ENCODE results near the gene SLC51A. TPM values are rescaled to one million over a fixed set of nuclear protein-coding genes. Genes with fewer than 3 reads are reported as not detected.

SLC51A gene
- total RNA-seq, 1 donor = not detected

DNA sequence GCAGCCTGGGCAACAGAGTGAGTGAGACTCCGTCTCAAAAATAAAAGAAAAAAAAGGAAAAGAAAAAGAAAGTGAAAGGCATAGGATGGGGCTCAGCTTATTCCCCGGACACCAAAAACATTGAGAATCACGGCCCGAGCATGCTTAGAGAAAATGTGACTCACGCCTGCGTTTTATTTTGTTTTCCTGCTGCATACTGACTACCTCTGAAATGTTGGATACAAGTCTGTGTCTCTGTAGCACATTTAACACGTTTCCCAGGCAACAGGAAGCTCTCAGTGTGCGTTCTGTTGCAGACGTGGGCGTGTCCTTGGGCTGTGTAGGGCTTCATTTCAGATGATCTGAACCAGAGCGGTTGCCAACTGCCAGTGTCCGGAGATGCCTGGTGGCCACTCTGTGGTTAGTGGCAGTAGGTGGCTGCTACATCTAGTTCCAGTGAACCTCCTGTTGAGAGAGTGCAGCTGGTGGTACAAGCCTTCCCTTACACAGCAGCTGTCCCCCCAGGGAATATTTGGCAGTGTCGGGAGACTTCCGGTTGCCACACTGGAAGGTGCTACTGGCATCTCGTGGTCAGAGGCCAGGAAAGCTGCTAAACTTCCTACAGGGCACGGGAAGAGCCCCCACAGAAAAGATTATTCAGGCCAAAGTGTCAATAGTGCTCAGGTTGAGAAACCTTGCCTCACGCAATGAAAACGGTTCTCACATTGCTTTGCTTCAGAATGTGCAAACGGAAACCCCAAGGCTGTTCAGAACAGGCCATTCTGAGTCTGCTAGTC is 3.0 kb downstream of the SLC51A start:
- no peaks in the 10 kb centered on the region for H3K79me2 ChIP-seq (ENCODE audit: insufficient read depth, low read length)
- peaks cover 2% of the 10 kb centered on the region for H3K27me3 ChIP-seq (ENCODE audit: insufficient read depth, low read length)
- peak overlapping the region; percentile 63 for H3K4me3 ChIP-seq (ENCODE audit: insufficient read depth, low read length)
- H2AFZ ChIP-seq (ENCODE audit: low read length) = peak overlapping the region; percentile 76
- H3K4me2 ChIP-seq (ENCODE audit: insufficient read depth, low read length) = peak overlapping the region; percentile 89
- H3K4me1 ChIP-seq (ENCODE audit: insufficient read depth, low read length) = peaks cover 15% of the 10 kb centered on the region
- H3K9me3 ChIP-seq (ENCODE audit: low read depth, low read length) = no peaks in the 10 kb centered on the region
- peak overlapping the region; percentile 77 for H3K27ac ChIP-seq (ENCODE audit: low read depth, low read length)
- no peaks in the 10 kb centered on the region for H4K20me1 ChIP-seq (ENCODE audit: insufficient read depth, low read length)
- TF ChIP-seq, protein P1, sequence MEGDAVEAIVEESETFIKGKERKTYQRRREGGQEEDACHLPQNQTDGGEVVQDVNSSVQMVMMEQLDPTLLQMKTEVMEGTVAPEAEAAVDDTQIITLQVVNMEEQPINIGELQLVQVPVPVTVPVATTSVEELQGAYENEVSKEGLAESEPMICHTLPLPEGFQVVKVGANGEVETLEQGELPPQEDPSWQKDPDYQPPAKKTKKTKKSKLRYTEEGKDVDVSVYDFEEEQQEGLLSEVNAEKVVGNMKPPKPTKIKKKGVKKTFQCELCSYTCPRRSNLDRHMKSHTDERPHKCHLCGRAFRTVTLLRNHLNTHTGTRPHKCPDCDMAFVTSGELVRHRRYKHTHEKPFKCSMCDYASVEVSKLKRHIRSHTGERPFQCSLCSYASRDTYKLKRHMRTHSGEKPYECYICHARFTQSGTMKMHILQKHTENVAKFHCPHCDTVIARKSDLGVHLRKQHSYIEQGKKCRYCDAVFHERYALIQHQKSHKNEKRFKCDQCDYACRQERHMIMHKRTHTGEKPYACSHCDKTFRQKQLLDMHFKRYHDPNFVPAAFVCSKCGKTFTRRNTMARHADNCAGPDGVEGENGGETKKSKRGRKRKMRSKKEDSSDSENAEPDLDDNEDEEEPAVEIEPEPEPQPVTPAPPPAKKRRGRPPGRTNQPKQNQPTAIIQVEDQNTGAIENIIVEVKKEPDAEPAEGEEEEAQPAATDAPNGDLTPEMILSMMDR (IDR thresholded peaks at IDR 0.05; ENCODE audit: extremely low read depth, low read depth, low read length) = no peak
- DNase-seq (ENCODE audit: insufficient read length, low spot score, missing footprints) = peak; percentile 97
- H3K36me3 ChIP-seq (ENCODE audit: insufficient read depth, low read length) = no peaks in the 10 kb centered on the region

DNA sequence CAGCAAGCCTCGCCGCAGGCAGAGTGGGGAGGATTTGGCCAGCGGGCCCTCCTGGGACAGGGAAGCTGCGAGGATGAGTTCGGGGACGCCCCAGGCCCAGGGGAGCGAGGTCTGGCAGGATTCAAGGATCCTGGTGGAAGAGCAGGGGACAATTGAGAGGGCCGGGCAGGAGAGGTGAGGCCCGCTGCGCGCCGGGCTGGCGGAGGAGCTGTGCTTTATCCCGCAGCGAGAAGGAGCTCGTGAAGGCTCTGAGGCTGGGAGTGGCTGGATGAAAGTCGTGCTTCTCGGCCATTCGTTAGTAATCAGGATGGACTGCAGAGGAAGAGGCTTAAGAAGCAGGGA is 3.6 kb downstream of the SLC51A start:
- Histone ChIP-seq H3K79me2 (ENCODE audit: insufficient read depth, low read length) (no peaks in the 10 kb centered on the region), H4K20me1 (ENCODE audit: insufficient read depth, low read length) (no peaks in the 10 kb centered on the region), H3K9me3 (ENCODE audit: low read depth, low read length) (no peaks in the 10 kb centered on the region), H3K27me3 (ENCODE audit: insufficient read depth, low read length) (peaks cover 2% of the 10 kb centered on the region), H3K4me1 (ENCODE audit: insufficient read depth, low read length) (peaks cover 15% of the 10 kb centered on the region), H2AFZ (ENCODE audit: low read length) (peak overlapping the region; percentile 76), H3K36me3 (ENCODE audit: insufficient read depth, low read length) (no peaks in the 10 kb centered on the region), H3K27ac (ENCODE audit: low read depth, low read length) (peak overlapping the region; percentile 77), H3K4me3 (ENCODE audit: insufficient read depth, low read length) (peak overlapping the region; percentile 63), H3K4me2 (ENCODE audit: insufficient read depth, low read length) (peak overlapping the region; percentile 89)
- TF ChIP-seq, protein P1 (IDR thresholded peaks at IDR 0.05; ENCODE audit: extremely low read depth, low read depth, low read length) = no peak
- DNase-seq (ENCODE audit: insufficient read length, low spot score, missing footprints) = no peak

DNA sequence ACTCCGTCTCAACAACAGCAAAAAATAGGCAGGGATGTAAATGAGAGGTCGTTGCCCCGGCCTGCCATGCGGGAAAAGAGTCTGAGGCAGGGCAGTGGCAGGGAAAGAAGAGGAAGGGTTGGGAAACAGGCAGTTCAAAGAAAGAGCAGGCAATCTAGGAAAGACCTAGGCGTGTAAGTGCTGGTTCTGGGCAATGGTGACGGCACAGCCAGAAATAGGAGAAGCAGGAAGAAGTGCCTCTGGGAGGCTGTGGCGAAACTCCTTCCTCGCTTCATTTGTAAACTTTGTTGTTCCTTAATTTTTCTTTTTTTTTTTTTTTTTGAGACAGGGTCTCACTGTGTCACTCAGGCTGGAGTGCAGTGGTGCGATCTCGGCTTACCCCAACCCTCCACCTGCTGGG is 4.3 kb downstream of the SLC51A start:
- Histone ChIP-seq H3K4me1 (ENCODE audit: insufficient read depth, low read length) (peaks cover 15% of the 10 kb centered on the region), H3K27me3 (ENCODE audit: insufficient read depth, low read length) (peaks cover 2% of the 10 kb centered on the region), H3K79me2 (ENCODE audit: insufficient read depth, low read length) (no peaks in the 10 kb centered on the region), H3K36me3 (ENCODE audit: insufficient read depth, low read length) (no peaks in the 10 kb centered on the region), H2AFZ (ENCODE audit: low read length) (no peak overlapping the region), H3K9me3 (ENCODE audit: low read depth, low read length) (no peaks in the 10 kb centered on the region), H3K4me2 (ENCODE audit: insufficient read depth, low read length) (no peak overlapping the region), H3K4me3 (ENCODE audit: insufficient read depth, low read length) (no peak overlapping the region), H3K27ac (ENCODE audit: low read depth, low read length) (no peak overlapping the region), H4K20me1 (ENCODE audit: insufficient read depth, low read length) (no peaks in the 10 kb centered on the region)
- DNase-seq (ENCODE audit: insufficient read length, low spot score, missing footprints) = no peak
- TF ChIP-seq, protein P1 (IDR thresholded peaks at IDR 0.05; ENCODE audit: extremely low read depth, low read depth, low read length) = no peak

DNA sequence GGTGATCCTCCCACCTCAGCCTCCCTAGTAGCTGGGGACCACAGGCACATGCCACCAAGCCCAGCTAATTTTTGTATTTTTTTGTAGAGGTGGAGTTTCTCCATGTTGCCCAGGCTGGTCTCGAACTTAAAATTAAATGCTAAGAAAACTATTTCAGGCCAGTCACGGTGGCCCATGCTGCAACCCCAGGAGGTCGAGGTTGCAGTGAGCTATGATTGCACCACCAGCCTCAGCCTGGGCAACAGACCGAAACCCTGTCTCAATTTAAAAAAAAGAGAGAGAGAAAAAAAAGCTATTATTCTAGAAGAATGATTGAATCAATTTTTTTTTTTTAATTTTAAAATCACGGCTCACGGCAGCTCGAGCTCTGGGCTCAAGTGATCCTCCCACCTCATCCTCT is 4.7 kb downstream of the SLC51A start:
- no peak overlapping the region for H3K4me2 ChIP-seq (ENCODE audit: insufficient read depth, low read length)
- no peaks in the 10 kb centered on the region for H3K36me3 ChIP-seq (ENCODE audit: insufficient read depth, low read length)
- TF ChIP-seq, protein P1 (IDR thresholded peaks at IDR 0.05; ENCODE audit: extremely low read depth, low read depth, low read length) = no peak
- H3K4me1 ChIP-seq (ENCODE audit: insufficient read depth, low read length) = peaks cover 15% of the 10 kb centered on the region
- H3K27ac ChIP-seq (ENCODE audit: low read depth, low read length) = no peak overlapping the region
- no peaks in the 10 kb centered on the region for H3K9me3 ChIP-seq (ENCODE audit: low read depth, low read length)
- H3K79me2 ChIP-seq (ENCODE audit: insufficient read depth, low read length) = no peaks in the 10 kb centered on the region
- H4K20me1 ChIP-seq (ENCODE audit: insufficient read depth, low read length) = no peaks in the 10 kb centered on the region
- no peak for DNase-seq (ENCODE audit: insufficient read length, low spot score, missing footprints)
- H3K4me3 ChIP-seq (ENCODE audit: insufficient read depth, low read length) = no peak overlapping the region
- H3K27me3 ChIP-seq (ENCODE audit: insufficient read depth, low read length) = peaks cover 2% of the 10 kb centered on the region
- H2AFZ ChIP-seq (ENCODE audit: low read length) = no peak overlapping the region
